Thyroid gland (tissue), 4 donors: Measurements from ENCODE around the gene CAMTA1. TPM values are rescaled to one million over a fixed set of nuclear protein-coding genes. Genes with fewer than 3 reads are reported as not detected.

Experiments
- DNase-seq, 2 donors: peaks; one replicate each; pipeline ENCODE4 v3.0.0-alpha.2; 2019
- H3K27ac ChIP-seq, 3 donors: fragments of 200-600 bp; sonication (generic); 1 replicate in 2 of 3; 2 replicates in 1 of 3; pipeline ENCODE4 v1.5.1; 2016 to 2019; ENCODE audit warnings: mild to moderate bottlenecking in 1 of 3, moderate library complexity in 1 of 3
- H3K27me3 ChIP-seq: fragments of 200-600 bp; sonication (generic); one replicate; pipeline ENCODE4 v1.5.1; 2019
- H3K36me3 ChIP-seq, 2 donors: fragments of 200-600 bp; sonication (generic); one replicate each; pipeline ENCODE4 v1.5.1; 2016 to 2019
- H3K4me1 ChIP-seq, 2 donors: fragments of 200-600 bp; sonication (generic); one replicate each; pipeline ENCODE4 v1.5.1; 2017 to 2019
- H3K4me3 ChIP-seq, 3 donors: fragments of 200-600 bp; sonication (generic); replicated peaks in 1 of 3; 1 replicate in 2 of 3; 2 replicates in 1 of 3; pipeline ENCODE4 v1.5.1; 2016; ENCODE audit warnings: mild to moderate bottlenecking in 1 of 3
- H3K9me3 ChIP-seq: fragments of 200-600 bp; sonication (generic); one replicate; pipeline ENCODE4 v1.5.1; 2017
- POLR2A ChIP-seq, 2 donors: fragments of 450-650 bp; IDR thresholded peaks; one replicate each; pipeline ENCODE4 v1.6.1; 2017; ENCODE audit warnings: antibody characterized with exemption in 2 of 2, mild to moderate bottlenecking in 2 of 2, moderate library complexity in 1 of 2
- WGBS, 2 donors: methylation state at CpG; one replicate each; pipeline ENCODE4 v1.1.5; 2017; 5-methylcytosine and 5-hydroxymethylcytosine counted together
- intact Hi-C: fragments of 100-400 bp; cut with DNase I; formaldehyde crosslinking; loops from one replicate; pipeline ENCODE4 v1.15.1; 2023
- total RNA-seq, 4 donors: library from RNA; depleted of rRNA; stranded (reverse); fragments of >200 nt; gene quantifications; one replicate each; pipeline ENCODE4 v1.2.3, GENCODE V29; 2016
- TF ChIP-seq, protein P1 (sequence below), 6 experiments: fragments of 200-600 bp in 3 of 6; fragments of 450-650 bp in 3 of 6; sonication (generic) in 3 of 6; IDR thresholded peaks; one replicate each; pipeline ENCODE4 v1.5.1; 2016 to 2019; ENCODE audit warnings: antibody characterized with exemption in 6 of 6, mild to moderate bottlenecking in 2 of 6, inconsistent platforms in 1 of 6, moderate library complexity in 1 of 6

CAMTA1 gene
- total RNA-seq, 4 donors from 2014 or later: 63.9 to 124 (median 101) TPM

DNA sequence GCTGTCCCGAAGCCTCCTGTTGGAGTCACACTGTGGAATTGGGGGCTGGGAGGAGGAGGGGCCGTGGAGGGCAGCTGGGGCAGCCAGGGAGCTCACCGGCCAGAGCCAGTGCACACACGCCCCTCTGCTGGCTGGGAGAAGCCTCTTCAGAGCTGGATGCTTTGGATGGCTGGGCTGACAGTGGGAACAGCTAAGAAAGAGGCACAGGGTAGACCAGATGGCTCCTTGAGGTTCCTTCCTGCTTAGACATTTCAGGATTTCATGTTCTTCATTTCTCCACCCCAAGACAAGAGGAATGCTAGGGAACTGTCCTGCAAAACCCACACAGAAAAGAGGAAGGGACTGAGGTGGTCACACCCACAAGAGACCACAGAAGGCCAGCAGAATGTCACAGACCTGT is 731.1 kb downstream of the CAMTA1 start:
- peaks cover 0 to 6% of the 10 kb centered on the region in 2 donors for H3K4me1 ChIP-seq
- no peaks in the 10 kb centered on the region for H3K27me3 ChIP-seq
- H3K36me3 ChIP-seq: no peaks in the 10 kb centered on the region
- 22 to 40% methylated on average over 4 of the region's 4 CpGs for WGBS, 2 donors
- intact Hi-C loops: no loop called here
- peak; percentile 35 to 50 for DNase-seq
- H3K4me3 ChIP-seq: no peak overlapping the region
- TF ChIP-seq, protein P1, sequence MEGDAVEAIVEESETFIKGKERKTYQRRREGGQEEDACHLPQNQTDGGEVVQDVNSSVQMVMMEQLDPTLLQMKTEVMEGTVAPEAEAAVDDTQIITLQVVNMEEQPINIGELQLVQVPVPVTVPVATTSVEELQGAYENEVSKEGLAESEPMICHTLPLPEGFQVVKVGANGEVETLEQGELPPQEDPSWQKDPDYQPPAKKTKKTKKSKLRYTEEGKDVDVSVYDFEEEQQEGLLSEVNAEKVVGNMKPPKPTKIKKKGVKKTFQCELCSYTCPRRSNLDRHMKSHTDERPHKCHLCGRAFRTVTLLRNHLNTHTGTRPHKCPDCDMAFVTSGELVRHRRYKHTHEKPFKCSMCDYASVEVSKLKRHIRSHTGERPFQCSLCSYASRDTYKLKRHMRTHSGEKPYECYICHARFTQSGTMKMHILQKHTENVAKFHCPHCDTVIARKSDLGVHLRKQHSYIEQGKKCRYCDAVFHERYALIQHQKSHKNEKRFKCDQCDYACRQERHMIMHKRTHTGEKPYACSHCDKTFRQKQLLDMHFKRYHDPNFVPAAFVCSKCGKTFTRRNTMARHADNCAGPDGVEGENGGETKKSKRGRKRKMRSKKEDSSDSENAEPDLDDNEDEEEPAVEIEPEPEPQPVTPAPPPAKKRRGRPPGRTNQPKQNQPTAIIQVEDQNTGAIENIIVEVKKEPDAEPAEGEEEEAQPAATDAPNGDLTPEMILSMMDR (IDR thresholded peaks at IDR 0.05): peak in 1 of 6 experiments; percentile 17
- TF ChIP-seq POLR2A (IDR thresholded peaks at IDR 0.05): no peak
- H3K27ac ChIP-seq: no peak overlapping the region
- no peaks in the 10 kb centered on the region for H3K9me3 ChIP-seq

DNA sequence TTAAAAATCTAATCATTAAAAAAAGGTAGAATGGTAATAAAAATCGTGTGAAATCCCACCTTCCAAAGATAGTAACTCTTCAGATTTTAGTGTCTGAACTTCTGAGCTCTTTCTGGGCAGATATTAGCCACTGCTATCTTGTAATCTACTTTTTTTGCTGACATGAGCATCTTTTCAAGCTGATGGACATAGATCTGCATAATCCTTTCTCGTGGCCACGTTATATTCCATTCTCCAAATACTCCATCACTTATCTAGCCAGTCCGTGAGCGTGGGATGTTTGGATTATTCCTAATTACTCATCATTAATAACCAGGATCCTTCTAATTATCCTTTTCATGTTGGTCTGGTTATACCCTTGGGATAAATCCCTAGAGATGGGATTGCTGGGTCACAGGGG is 731.7 kb downstream of the CAMTA1 start:
- Histone ChIP-seq H3K4me1 (peaks cover 0 to 6% of the 10 kb centered on the region in 2 donors), H3K27me3 (no peaks in the 10 kb centered on the region), H3K27ac (no peak overlapping the region), H3K36me3 (no peaks in the 10 kb centered on the region), H3K9me3 (no peaks in the 10 kb centered on the region), H3K4me3 (no peak overlapping the region)
- 87 to 89% methylated on average over 5 of the region's 5 CpGs for WGBS, 2 donors
- DNase-seq: no peak
- intact Hi-C loops: no loop called here
- no peak for TF ChIP-seq POLR2A (IDR thresholded peaks at IDR 0.05)
- TF ChIP-seq, protein P1 (IDR thresholded peaks at IDR 0.05): no peak

DNA sequence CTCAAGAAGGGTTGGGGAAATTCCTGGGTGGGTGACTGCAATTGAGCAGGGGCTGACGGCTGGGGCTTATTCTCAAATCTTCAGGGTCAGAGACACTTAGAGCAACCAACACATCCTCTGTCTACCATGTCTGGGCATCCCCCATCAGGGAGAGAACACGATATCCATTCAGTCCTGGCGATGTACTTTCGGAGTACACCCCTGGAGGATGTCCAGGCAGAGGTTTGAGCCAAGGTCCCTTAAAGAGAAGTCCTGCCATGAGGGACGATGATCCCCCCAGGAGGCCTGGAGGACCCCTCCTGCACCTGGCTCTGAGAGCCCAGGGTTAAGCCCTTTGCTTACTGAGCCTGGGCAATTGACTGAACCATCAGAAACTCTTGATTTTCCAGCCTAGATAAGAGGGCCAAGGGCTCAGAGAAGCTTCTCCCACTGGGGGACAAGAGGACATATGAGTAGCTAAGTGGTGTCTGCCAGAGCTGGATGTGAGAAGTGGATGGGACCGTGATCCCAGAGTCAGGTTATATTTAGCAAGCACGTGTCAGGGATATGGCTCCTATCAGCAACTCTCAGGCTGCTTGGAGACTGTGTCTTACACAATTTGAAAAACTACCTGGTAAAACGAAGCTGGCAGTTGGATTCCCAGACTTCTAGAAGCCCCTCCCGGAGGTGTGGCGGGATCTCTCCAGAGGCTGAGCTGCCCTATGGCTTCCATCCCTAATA is 732.5 kb downstream of the CAMTA1 start:
- intact Hi-C loops: no loop called here
- DNase-seq: no peak
- no peak overlapping the region for H3K27ac ChIP-seq

DNA sequence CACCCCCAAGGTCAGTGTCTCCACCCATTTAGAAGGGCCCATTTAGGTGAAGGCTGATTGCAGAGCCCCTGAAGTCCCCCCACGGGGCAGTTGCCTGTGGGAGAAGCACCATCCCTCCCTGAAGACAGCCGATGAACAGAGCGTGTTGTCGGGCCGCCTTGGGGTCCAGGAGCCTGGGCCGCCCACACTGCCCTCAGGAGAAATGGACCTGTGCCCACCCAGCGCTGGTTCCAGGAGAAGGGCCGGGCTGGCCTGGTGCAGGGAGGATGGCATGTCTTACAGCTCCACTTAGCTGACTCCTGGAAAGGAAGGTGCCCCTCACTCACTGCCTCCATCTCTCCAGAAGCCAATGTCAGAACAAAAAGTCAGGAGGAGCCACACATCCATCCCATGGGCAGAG is 733.2 kb downstream of the CAMTA1 start:
- Histone ChIP-seq H3K36me3 (no peaks in the 10 kb centered on the region), H3K27ac (no peak overlapping the region), H3K4me3 (no peak overlapping the region), H3K27me3 (no peaks in the 10 kb centered on the region), H3K9me3 (no peaks in the 10 kb centered on the region), H3K4me1 (peaks cover 0 to 6% of the 10 kb centered on the region in 2 donors)
- DNase-seq: no peak
- WGBS, 2 donors: 91 to 96% methylated on average over 4 to 5 of the region's 8 CpGs
- intact Hi-C loops: no loop called here
- TF ChIP-seq, protein P1 (IDR thresholded peaks at IDR 0.05): no peak
- no peak for TF ChIP-seq POLR2A (IDR thresholded peaks at IDR 0.05)

More for the DNA sequence above, 732.5 kb downstream of the CAMTA1 start:
- peaks cover 0 to 6% of the 10 kb centered on the region in 2 donors for H3K4me1 ChIP-seq
- H3K4me3 ChIP-seq: no peak overlapping the region
- H3K27me3 ChIP-seq: no peaks in the 10 kb centered on the region
- H3K9me3 ChIP-seq: no peaks in the 10 kb centered on the region
- WGBS, 2 donors: 74% methylated on average over 7 to 10 of the region's 10 CpGs
- no peak for TF ChIP-seq POLR2A (IDR thresholded peaks at IDR 0.05)
- TF ChIP-seq, protein P1 (IDR thresholded peaks at IDR 0.05): no peak
- H3K36me3 ChIP-seq: no peaks in the 10 kb centered on the region

DNA sequence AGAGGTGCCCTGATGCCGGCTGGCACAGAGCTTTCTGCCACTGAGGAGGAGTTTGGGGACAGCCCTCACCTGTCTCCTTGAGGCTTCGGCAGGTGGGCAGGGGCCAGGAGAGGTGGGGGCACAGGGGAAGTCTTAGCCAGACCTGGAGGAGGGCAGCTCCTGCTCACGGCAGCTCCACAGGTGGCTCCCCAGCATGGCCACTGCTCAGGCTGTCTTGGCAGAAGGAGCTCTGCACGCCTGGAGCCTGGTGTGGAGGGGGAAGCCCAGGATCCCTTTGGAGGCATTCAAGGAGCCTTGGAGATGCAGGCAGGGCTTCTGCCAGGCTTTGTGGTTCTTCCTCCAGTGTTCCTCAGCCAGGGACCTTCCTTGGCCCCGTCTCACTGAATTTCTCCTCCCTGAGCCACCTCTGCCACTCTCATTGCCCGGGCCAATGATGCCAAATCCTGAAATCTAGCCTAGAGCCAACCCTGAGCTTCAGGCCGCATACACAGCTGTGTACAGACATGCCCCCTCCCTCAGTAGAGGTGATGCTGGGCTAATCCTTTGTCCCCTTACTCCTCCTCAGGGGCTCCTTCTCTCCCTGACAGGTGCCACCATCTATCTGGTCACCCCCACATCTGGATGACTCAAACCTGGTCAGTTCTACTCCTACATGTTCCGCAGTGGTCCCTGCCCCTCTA is 734.1 kb downstream of the CAMTA1 start:
- WGBS, 2 donors: 89 to 93% methylated on average over 7 to 8 of the region's 8 CpGs
- no peak overlapping the region for H3K4me3 ChIP-seq
- peaks cover 0 to 6% of the 10 kb centered on the region in 2 donors for H3K4me1 ChIP-seq
- H3K36me3 ChIP-seq: no peaks in the 10 kb centered on the region
- no peaks in the 10 kb centered on the region for H3K9me3 ChIP-seq
- H3K27me3 ChIP-seq: no peaks in the 10 kb centered on the region
- intact Hi-C loops: no loop called here
- H3K27ac ChIP-seq: no peak overlapping the region
- DNase-seq: no peak
- TF ChIP-seq, protein P1 (IDR thresholded peaks at IDR 0.05): no peak
